MV-4-11 (cell line): ENCODE data around the gene ASMTL.

Experiments used
- DNase-seq: peaks from one replicate; lab custom pipeline; 2025; lab: John Stamatoyannopoulos, UW

ASMTL gene

DNA sequence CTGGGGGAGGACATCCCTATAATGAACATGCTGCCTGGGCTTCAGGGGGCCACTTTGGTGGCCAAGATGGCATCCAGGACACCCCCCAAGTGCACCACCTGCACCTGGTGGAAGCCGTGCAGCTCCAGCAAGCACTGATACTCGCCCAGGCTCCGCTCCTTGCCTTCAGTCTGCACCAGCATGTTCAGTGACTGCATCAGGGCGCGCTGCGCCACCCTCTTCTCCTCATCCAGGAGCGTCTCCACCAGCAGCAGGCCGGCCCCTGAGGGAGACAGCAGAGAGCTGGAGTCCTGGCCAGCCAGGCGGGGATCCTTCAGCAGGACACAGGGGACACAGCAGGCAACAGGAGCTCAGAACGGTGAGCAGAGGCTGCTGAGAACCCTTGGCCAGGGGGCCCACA, 49.5 kb downstream of the ASMTL start:
- DNase-seq: no peak

- DNase-seq: no peak
Measured at GRCh38 chrX:1401611-1402430, 50.9 kb downstream of the ASMTL start.

- no peak for DNase-seq
Measured at GRCh38 chrX:1400742-1401471, 51.8 kb downstream of the ASMTL start.

GRCh38 chrX:1400049-1400448, 52.7 kb downstream of the ASMTL start:
- DNase-seq: no peak

DNA sequence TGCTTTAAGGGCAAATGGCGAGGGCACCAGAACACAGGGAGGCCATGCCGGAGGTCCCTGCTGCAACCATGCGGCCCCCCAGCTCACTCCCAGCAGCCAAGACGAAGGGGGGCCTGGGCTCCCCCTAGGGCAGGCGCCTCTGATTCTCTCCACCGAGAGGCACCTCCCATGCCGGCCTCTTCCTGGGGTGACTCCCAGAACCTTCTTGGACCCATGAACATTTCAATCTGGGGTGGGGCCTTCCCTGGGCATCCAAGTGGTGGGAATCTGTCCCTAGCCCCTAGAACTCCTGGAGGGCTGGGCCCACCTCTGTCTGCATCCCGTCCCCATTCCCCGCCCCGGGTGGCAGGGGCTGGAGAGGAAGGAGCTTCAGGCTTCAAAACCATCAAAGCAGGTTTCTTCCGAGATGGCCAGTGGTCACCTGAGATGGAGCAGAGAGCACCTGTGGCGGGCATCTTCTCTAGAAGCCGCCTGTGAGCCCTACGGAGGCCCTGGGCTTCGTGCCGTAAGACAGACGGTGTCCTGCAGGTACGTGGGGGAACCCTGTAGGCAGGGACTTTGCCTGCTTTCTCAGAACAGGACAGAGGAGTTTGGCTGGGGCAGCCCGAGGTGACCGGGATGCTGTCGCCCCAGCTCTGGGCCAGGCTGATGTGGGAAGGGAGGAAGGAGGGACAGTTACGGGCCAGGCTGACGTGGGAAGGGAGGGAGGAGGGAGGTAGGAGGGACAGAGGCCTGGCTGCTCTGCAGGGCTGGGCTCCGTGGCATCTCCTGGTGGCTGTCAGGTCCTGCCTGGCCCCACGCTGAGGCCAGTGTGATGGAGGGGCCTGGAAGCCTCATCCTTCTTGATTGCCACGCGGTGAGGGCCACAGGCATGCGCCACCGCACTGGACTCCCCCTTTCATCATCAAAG, 54.0 kb downstream of the ASMTL start:
- no peak for DNase-seq

GRCh38 chrX:1397441-1398270, 55.1 kb downstream of the ASMTL start:
- no peak for DNase-seq

- no peak for DNase-seq
Measured at GRCh38 chrX:1397001-1397400, 55.7 kb downstream of the ASMTL start.

- DNase-seq: no peak
Measured at GRCh38 chrX:1395646-1396216, 57.0 kb downstream of the ASMTL start.

DNA sequence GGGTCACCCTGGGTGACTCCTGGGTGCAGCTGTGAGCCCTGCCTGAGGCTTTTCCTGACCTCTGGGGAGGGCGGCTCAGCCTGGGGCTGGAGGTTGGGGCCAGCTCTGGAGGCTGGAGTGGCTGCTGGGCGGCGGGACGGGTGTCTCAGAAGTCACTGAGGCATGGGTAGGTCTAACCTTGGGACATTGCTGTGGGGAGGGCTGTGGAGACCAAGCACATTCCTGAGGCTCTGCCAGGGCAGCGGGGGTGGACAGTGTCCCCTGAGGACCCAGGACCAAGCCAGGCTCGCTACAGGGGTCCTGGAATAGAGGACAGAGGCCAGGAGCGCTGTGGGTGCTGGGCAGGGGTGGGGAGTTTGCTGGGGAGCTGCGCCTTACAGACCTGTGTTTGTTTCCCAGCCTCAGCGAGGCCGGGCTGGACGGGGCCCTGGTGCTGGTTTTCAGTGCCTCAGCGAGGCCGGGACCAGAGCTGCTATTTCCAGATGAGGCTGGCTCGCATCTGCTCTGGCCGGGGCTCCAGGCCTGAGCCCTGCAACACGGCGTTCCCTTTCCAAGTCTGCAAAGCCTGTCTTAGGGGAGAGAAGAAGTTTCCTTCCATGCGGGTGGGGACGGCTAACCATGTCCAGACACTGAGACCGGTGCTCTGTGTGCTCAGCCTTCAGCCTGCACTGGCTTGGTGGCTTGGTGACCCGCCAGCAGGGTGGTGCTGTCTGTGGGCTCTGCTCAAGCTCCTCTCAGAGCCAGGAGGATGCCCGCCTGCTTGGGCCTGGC, 57.8 kb downstream of the ASMTL start:
- no peak for DNase-seq

DNA sequence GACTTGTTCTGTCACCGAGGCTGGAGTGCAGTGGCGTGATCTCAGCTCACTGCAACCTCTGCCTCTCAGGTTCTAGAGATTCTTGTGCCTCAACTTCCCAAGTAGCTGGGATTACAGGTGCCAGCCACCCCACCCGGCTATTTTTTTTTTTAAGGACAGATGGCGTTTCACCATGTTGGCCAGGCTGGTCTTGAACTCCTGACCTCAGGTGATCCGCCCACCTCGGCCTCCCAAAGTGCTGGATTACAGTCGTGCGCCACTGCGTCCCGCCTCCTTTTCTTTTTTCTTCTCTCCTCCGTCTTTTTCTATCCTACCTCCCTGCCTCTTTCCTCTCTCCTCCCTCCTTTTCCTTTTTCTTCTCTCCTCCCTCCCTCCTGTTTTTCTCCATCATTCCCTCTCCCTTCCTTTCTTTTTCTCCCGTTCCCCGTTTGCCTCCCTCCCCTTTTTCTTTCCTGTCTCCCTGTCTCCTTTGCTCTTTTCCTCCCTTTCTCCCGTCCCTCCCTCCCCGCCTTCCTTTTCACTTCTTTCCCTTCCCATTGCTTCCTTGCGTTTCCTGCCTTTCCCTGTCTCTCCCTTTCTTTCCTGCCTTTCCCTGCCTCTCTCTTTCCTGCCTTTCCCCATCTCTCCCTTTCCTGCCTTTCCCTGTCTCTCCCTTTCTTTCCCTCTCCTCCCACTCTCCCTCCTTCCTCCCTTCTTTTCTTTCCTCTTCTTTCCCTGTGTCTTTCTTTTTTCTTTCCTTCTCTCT, 58.7 kb downstream of the ASMTL start:
- no peak for DNase-seq

DNA sequence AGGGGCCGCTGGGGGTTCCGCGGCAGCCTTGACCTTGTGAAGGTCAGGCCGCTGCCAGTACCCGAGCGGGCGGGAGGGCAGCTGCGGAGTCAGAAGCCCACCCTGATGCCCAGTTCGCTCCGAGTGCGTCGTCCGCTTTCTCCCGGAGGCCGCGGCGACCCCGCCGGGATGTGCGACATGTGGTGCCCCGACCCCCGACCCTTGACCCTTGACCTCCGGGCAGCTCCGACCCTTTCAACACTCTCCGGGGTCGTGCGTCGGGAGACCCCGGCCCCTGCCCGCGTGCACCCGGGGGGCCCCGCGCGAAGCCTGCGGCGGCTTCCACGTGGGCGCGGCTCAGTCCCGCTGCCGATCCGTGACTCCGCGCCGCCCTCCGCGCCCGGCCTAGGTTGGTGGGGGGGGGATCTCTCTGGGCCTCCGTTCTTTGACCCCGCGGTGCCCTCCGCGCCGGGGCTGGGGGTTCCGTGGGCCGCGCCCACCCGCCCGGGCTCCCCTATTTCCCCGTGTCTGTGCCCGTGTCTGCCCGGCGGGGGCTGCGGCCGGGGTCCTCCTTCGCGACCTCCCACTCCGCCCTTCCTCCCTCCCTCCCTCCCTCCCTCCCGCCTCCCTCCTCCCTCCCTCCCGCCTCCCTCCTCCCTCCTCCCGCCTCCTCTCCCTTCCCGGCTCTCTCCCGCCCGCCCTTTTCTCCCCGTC, 60.2 kb downstream of the ASMTL start:
- DNase-seq: no peak

- DNase-seq: no peak
Measured at GRCh38 chrX:1391707-1392375, 60.9 kb downstream of the ASMTL start, which contains the start of gene SLC25A6. Gene SLC25A6 (minus strand): TSS chrX:1392113. CDS start chrX:1392009, 104 bp downstream.

- no peak for DNase-seq
Measured at GRCh38 chrX:1391370-1391706, 61.4 kb downstream of the ASMTL start.

GRCh38 chrX:1390621-1391369, 61.9 kb downstream of the ASMTL start:
- no peak for DNase-seq

- DNase-seq: no peak
Measured at GRCh38 chrX:1389993-1390285, 62.8 kb downstream of the ASMTL start.

- DNase-seq: no peak
Measured at GRCh38 chrX:1389181-1389992, 63.3 kb downstream of the ASMTL start.

DNA sequence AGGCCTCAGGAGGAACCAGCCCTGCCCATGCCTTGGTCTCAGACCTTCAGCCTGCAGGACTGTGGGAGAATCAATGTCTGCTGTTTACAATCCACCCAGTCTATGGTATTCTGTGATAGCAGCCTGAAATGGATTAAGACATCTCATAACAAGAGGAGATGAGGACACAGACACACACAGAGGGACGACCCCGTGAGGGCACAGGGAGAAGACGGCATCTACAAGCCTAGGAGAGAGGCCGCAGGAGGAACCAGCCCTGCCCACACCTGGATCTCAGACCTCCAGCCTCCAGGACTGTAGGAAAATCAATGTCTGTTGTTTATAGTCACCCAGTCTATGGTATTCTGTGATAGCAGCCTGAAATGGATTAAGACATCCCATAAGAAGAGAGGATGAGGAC, 64.1 kb downstream of the ASMTL start:
- DNase-seq: no peak
